GM21390 (cell line): ENCODE results near the gene ADAMTS2.

Experiments
- ATAC-seq: cut with Tn5 transposase; IDR thresholded peaks from one replicate; pipeline ENCODE4 v1.9.1; 2021; ENCODE audit not compliant: unreplicated experiment

ADAMTS2 gene

GRCh38 chr5:179166886-179167841 is 178.1 kb downstream of the ADAMTS2 start:
- ATAC-seq: peak; percentile 80

- ATAC-seq: no peak
Observed at GRCh38 chr5:179166171-179166885, 178.9 kb downstream of the ADAMTS2 start.

GRCh38 chr5:179165421-179166170 is 179.7 kb downstream of the ADAMTS2 start:
- ATAC-seq: no peak

- ATAC-seq: no peak
Observed at GRCh38 chr5:179164331-179165311, 180.6 kb downstream of the ADAMTS2 start.

GRCh38 chr5:179163236-179164155 is 181.8 kb downstream of the ADAMTS2 start:
- no peak for ATAC-seq

- ATAC-seq: no peak
Observed at GRCh38 chr5:179162351-179163235, 182.7 kb downstream of the ADAMTS2 start.

GRCh38 chr5:179161901-179162300 is 183.4 kb downstream of the ADAMTS2 start:
- no peak for ATAC-seq

GRCh38 chr5:179160584-179160983 is 184.7 kb downstream of the ADAMTS2 start:
- no peak for ATAC-seq

- no peak for ATAC-seq
Observed at GRCh38 chr5:179158556-179158955, 186.7 kb downstream of the ADAMTS2 start.

GRCh38 chr5:179154991-179155955 is 190.0 kb downstream of the ADAMTS2 start:
- no peak for ATAC-seq

- no peak for ATAC-seq
Observed at GRCh38 chr5:179154346-179154990, 190.8 kb downstream of the ADAMTS2 start.

GRCh38 chr5:179153921-179154345 is 191.3 kb downstream of the ADAMTS2 start:
- no peak for ATAC-seq

GRCh38 chr5:179153341-179153901 is 191.8 kb downstream of the ADAMTS2 start:
- ATAC-seq: no peak

GRCh38 chr5:179152941-179153340 is 192.3 kb downstream of the ADAMTS2 start:
- no peak for ATAC-seq

- no peak for ATAC-seq
Observed at GRCh38 chr5:179152144-179152895, 192.9 kb downstream of the ADAMTS2 start.
